HG03432 (cell line): ENCODE results near the gene STAG2.
"Not testable (repeated sequence)": the region's sequence is repeated elsewhere in the genome, so short reads cannot be mapped to it uniquely, and the experiment has no call there.

Source experiments
- ATAC-seq: cut with Tn5 transposase; IDR thresholded peaks from one replicate; pipeline ENCODE4 v1.9.1; 2021; ENCODE audit warnings: mild to moderate bottlenecking, moderate library complexity; ENCODE audit not compliant: unreplicated experiment

Gene STAG2

GRCh38 chrX:124030520-124030919, 69.0 kb downstream of the STAG2 start:
- ATAC-seq = peak; percentile 86

- no peak for ATAC-seq
Observed at GRCh38 chrX:124033821-124034220, 72.3 kb downstream of the STAG2 start.

GRCh38 chrX:124035657-124036056, 74.2 kb downstream of the STAG2 start:
- ATAC-seq = no peak

GRCh38 chrX:124042042-124042441, 80.5 kb downstream of the STAG2 start:
- no peak for ATAC-seq

GRCh38 chrX:124045109-124045508, 83.6 kb downstream of the STAG2 start:
- ATAC-seq = no peak

GRCh38 chrX:124084417-124084816, 122.9 kb downstream of the STAG2 start:
- not testable (repeated sequence) for ATAC-seq

- ATAC-seq = no peak
Observed at GRCh38 chrX:124085063-124085462, 123.6 kb downstream of the STAG2 start.

GRCh38 chrX:124086411-124086810, 124.9 kb downstream of the STAG2 start:
- ATAC-seq = no peak

- ATAC-seq = no peak
Observed at GRCh38 chrX:124087000-124087746, 125.7 kb downstream of the STAG2 start.

- no peak for ATAC-seq
Observed at GRCh38 chrX:124093222-124093621, 131.7 kb downstream of the STAG2 start.

- no peak for ATAC-seq
Observed at GRCh38 chrX:124097116-124097515, 135.6 kb downstream of the STAG2 start.

GRCh38 chrX:124098089-124098488, 136.6 kb downstream of the STAG2 start:
- no peak for ATAC-seq

GRCh38 chrX:124103966-124104365, 142.5 kb downstream of the STAG2 start:
- ATAC-seq = no peak

GRCh38 chrX:124104512-124104911, 143.0 kb downstream of the STAG2 start:
- not testable (repeated sequence) for ATAC-seq

GRCh38 chrX:124113621-124114600, 152.4 kb downstream of the STAG2 start:
- no peak for ATAC-seq

GRCh38 chrX:124117325-124117724, 155.8 kb downstream of the STAG2 start:
- ATAC-seq = peak; percentile 55

- ATAC-seq = no peak
Observed at GRCh38 chrX:124125471-124125870, 164.0 kb downstream of the STAG2 start.

- ATAC-seq = no peak
Observed at GRCh38 chrX:124127496-124127895, 166.0 kb downstream of the STAG2 start.

GRCh38 chrX:124132437-124132836, 170.9 kb downstream of the STAG2 start:
- not testable (repeated sequence) for ATAC-seq

GRCh38 chrX:124145749-124146148, 184.2 kb downstream of the STAG2 start:
- no peak for ATAC-seq

GRCh38 chrX:124151195-124151594, 189.7 kb downstream of the STAG2 start:
- ATAC-seq = no peak
